OCI-LY7 (cell line): ENCODE results near the gene AXIN2. TPM values are rescaled to one million over a fixed set of nuclear protein-coding genes. Genes with fewer than 3 reads are reported as not detected.

Source experiments
- BruUV-seq: library from RNA; stranded (reverse); fragments of 400-500 nt; replicated peaks from 2 replicates; lab custom pipeline; 2021; lab: Mats Ljungman, UMichigan
- CTCF ChIA-PET: fragments of 300-600 bp; sonication (Branson Sonifier 250); formaldehyde crosslinking; loops from one replicate; lab custom pipeline; 2022; ENCODE audit warnings: antibody characterized with exemption; ENCODE audit not compliant: unreplicated experiment; lab: Charles Lee
- POLR2A ChIA-PET: fragments of 300-600 bp; sonication (Branson Sonifier 250); formaldehyde crosslinking; loops from one replicate; lab custom pipeline; 2022; ENCODE audit warnings: antibody characterized with exemption; lab: Charles Lee
- DNase-seq: peaks from one replicate; pipeline ENCODE4 v3.0.0-alpha.2; 2015; ENCODE audit warnings: low spot score
- H2AFZ ChIP-seq: fragments of 200-600 bp; sonication (generic), shearing (Covaris generic); 2 replicates; pipeline ENCODE4 v1.6.1; 2014; ENCODE audit warnings: mild to moderate bottlenecking, antibody characterized with exemption, low read length, moderate library complexity
- H3K27ac ChIP-seq: fragments of 200-600 bp; sonication (generic); 2 replicates; pipeline ENCODE4 v1.5.1; 2014; ENCODE audit warnings: mixed run types, low read depth, mild to moderate bottlenecking, moderate library complexity, low read length, inconsistent platforms; ENCODE audit not compliant: poor library complexity, severe bottlenecking
- H3K36me3 ChIP-seq: fragments of 200-600 bp; sonication (generic); 2 replicates; pipeline ENCODE4 v1.6.1; 2014; ENCODE audit warnings: mild to moderate bottlenecking, antibody characterized with exemption, low read length, moderate library complexity, mixed read lengths; ENCODE audit not compliant: insufficient read depth
- H3K4me1 ChIP-seq: fragments of 200-600 bp; sonication (generic); 2 replicates; pipeline ENCODE4 v1.5.1; 2014; ENCODE audit warnings: mild to moderate bottlenecking, low read length; ENCODE audit not compliant: insufficient read depth, poor library complexity, severe bottlenecking
- H3K4me2 ChIP-seq: fragments of 200-600 bp; sonication (generic); 2 replicates; pipeline ENCODE4 v1.6.1; 2014; ENCODE audit warnings: mild to moderate bottlenecking, low read length
- H3K4me3 ChIP-seq: fragments of 200-600 bp; sonication (generic); 2 replicates; pipeline ENCODE4 v1.5.1; 2014; ENCODE audit warnings: mild to moderate bottlenecking, low read depth, low read length; ENCODE audit not compliant: poor library complexity, severe bottlenecking
- H3K79me2 ChIP-seq: fragments of 200-600 bp; sonication (generic); 2 replicates; pipeline ENCODE4 v1.6.1; 2016; ENCODE audit warnings: low read depth, mild to moderate bottlenecking, low read length, moderate library complexity, mixed read lengths; ENCODE audit not compliant: insufficient read depth
- H3K9me2 ChIP-seq: fragments of 200-600 bp; sonication (generic); 2 replicates; pipeline ENCODE4 v1.6.1; 2016; ENCODE audit warnings: mild to moderate bottlenecking, low read length, mixed read lengths; ENCODE audit not compliant: insufficient read depth
- H3K9me3 ChIP-seq: fragments of 200-600 bp; sonication (generic); 2 replicates; pipeline ENCODE4 v1.6.1; 2014; ENCODE audit warnings: mild to moderate bottlenecking, mixed run types, low read length, mixed read lengths
- H4K20me1 ChIP-seq: fragments of 200-600 bp; sonication (generic); 2 replicates; pipeline ENCODE4 v1.6.1; 2014; ENCODE audit warnings: mild to moderate bottlenecking, antibody characterized with exemption, low read length, moderate library complexity, mixed read lengths; ENCODE audit not compliant: insufficient read depth
- CTCF ChIP-seq: fragments of 200-600 bp; sonication (generic); conservative IDR thresholded peaks from 2 replicates; pipeline ENCODE4 v1.5.1; 2014; ENCODE audit warnings: mild to moderate bottlenecking, antibody characterized with exemption, low read length, moderate library complexity, mixed read lengths
- EZH2phosphoT487 ChIP-seq: fragments of 200-600 bp; sonication (generic); IDR thresholded peaks from 2 replicates; pipeline ENCODE4 v1.6.1; 2018; ENCODE audit warnings: low read depth, borderline replicate concordance, mild to moderate bottlenecking, mixed run types, antibody characterized with exemption, low read length, moderate library complexity, mixed read lengths
- intact Hi-C: fragments of 100-400 bp; cut with micrococcal nuclease; formaldehyde crosslinking; loops from one replicate; pipeline ENCODE4 v1.10.0; 2022; ENCODE audit not compliant: unreplicated experiment
- total RNA-seq, 2 experiments: library from RNA; depleted of rRNA in 1 of 2; stranded (reverse); fragments of >200 nt in 1 of 2; shearing (Covaris generic) in 1 of 2; gene quantifications; 2 replicates each; pipeline ENCODE4 v1.2.3, GENCODE V29; 2014 to 2022

AXIN2 gene
- total RNA-seq, 2 experiments from 2014 or later = 8.5 TPM

- intact Hi-C loops = loop anchor here (10.0 kb wide), 2 partner anchors 325 to 605 kb away; no protein-coding TSS in a partner anchor
- Histone ChIP-seq H3K79me2 (peaks cover 7% of the 10 kb centered on the region; the same call in 1 of the 2 replicates), H3K36me3 (0 out of 2 replicates have a peak, but pooled peaks cover 13% of the 10 kb centered on the region), H3K4me2 (peak overlapping the region; percentile 85), H3K4me1 (peaks cover 31% of the 10 kb centered on the region), H3K9me2 (no peaks in the 10 kb centered on the region), H3K9me3 (no peaks in the 10 kb centered on the region), H3K4me3 (peak overlapping the region; percentile 96), H4K20me1 (peaks cover 5% of the 10 kb centered on the region; the same call in 1 of the 2 replicates), H2AFZ (no peak overlapping the region), H3K27ac (no peak overlapping the region)
- ChIA-PET CTCF (interaction anchor here (0.6 kb wide), 1 partner anchor 440 kb away, joined by 3 read pairs; no protein-coding TSS in a partner anchor), POLR2A (no interaction called here)
- TF ChIP-seq CTCF (no peak), EZH2phosphoT487 (no peak)
- DNase-seq = no peak
- BruUV-seq = no TSS peak
Measured at GRCh38 chr17:65559461-65559803, 2.0 kb downstream of the AXIN2 start.

- H4K20me1 ChIP-seq = peaks cover 5% of the 10 kb centered on the region; the same call in 1 of the 2 replicates
- no TSS peak for BruUV-seq
- ChIA-PET CTCF (interaction anchor here (0.5 to 0.6 kb wide), 3 partner anchors 8 to 783 kb away, joined by 3 to 5 read pairs (median 3); no protein-coding TSS in a partner anchor), POLR2A (interaction anchor here (0.7 kb wide), 1 partner anchor 152 kb away, joined by 4 read pairs; no protein-coding TSS in a partner anchor)
- DNase-seq = no peak
- TF ChIP-seq EZH2phosphoT487 = no peak
- TF ChIP-seq CTCF = no peak
- no peaks in the 10 kb centered on the region for H3K9me3 ChIP-seq
- peaks cover 7% of the 10 kb centered on the region; the same call in 1 of the 2 replicates for H3K79me2 ChIP-seq
- no peak overlapping the region for H2AFZ ChIP-seq
- peaks cover 27% of the 10 kb centered on the region for H3K4me1 ChIP-seq
- intact Hi-C loops = loop anchor here (10.0 kb wide), 2 partner anchors 324 to 606 kb away; no protein-coding TSS in a partner anchor
- H3K9me2 ChIP-seq = no peaks in the 10 kb centered on the region
- peak overlapping the region; percentile 85 for H3K4me2 ChIP-seq
- no peak overlapping the region for H3K27ac ChIP-seq
- H3K4me3 ChIP-seq = peak overlapping the region; percentile 96
- 0 out of 2 replicates have a peak, but pooled peaks cover 13% of the 10 kb centered on the region for H3K36me3 ChIP-seq
Measured at GRCh38 chr17:65558683-65559460, 2.6 kb downstream of the AXIN2 start.
